Parathyroid adenoma (tissue), 2 donors: ENCODE measurements around the gene ANTKMT.

Experiments used
- H2AFZ ChIP-seq: fragments of 300-600 bp; sonication (generic); one replicate; pipeline ENCODE4 v1.7.0; 2017; ENCODE audit warnings: antibody characterized with exemption, mild to moderate bottlenecking
- H3K27ac ChIP-seq: fragments of 300-600 bp; sonication (generic); one replicate; pipeline ENCODE4 v1.7.0; 2017
- H3K27me3 ChIP-seq: fragments of 300-600 bp; sonication (generic); one replicate; pipeline ENCODE4 v1.7.0; 2017; ENCODE audit warnings: low read length; ENCODE audit not compliant: control insufficient read depth, insufficient read depth
- H3K36me3 ChIP-seq: fragments of 300-600 bp; sonication (generic); one replicate; pipeline ENCODE4 v1.7.0; 2017; ENCODE audit warnings: low read length; ENCODE audit not compliant: control insufficient read depth, insufficient read depth
- H3K4me1 ChIP-seq: fragments of 300-600 bp; sonication (generic); one replicate; pipeline ENCODE4 v1.7.0; 2017; ENCODE audit warnings: control low read depth
- H3K4me2 ChIP-seq: fragments of 300-600 bp; sonication (generic); one replicate; pipeline ENCODE4 v1.7.0; 2017; ENCODE audit warnings: low read length
- H3K4me3 ChIP-seq: fragments of 300-600 bp; sonication (generic); one replicate; pipeline ENCODE4 v1.7.0; 2017; ENCODE audit warnings: low read depth, low read length
- H3K79me2 ChIP-seq: fragments of 300-600 bp; sonication (generic); one replicate; pipeline ENCODE4 v1.7.0; 2017; ENCODE audit warnings: control low read depth
- H3K9ac ChIP-seq: fragments of 300-600 bp; sonication (generic); one replicate; pipeline ENCODE4 v1.7.0; 2017; ENCODE audit warnings: mild to moderate bottlenecking
- H3K9me3 ChIP-seq: fragments of 300-600 bp; sonication (generic); one replicate; pipeline ENCODE4 v1.7.0; 2017; ENCODE audit warnings: low read length; ENCODE audit not compliant: control insufficient read depth
- TF ChIP-seq, protein P1 (sequence below): fragments of 300-600 bp; sonication (generic); IDR thresholded peaks from one replicate; pipeline ENCODE4 v1.7.0; 2017; ENCODE audit warnings: antibody characterized with exemption, mild to moderate bottlenecking
- donor health status: primary hyperparathyroidism.

The ANTKMT gene

DNA sequence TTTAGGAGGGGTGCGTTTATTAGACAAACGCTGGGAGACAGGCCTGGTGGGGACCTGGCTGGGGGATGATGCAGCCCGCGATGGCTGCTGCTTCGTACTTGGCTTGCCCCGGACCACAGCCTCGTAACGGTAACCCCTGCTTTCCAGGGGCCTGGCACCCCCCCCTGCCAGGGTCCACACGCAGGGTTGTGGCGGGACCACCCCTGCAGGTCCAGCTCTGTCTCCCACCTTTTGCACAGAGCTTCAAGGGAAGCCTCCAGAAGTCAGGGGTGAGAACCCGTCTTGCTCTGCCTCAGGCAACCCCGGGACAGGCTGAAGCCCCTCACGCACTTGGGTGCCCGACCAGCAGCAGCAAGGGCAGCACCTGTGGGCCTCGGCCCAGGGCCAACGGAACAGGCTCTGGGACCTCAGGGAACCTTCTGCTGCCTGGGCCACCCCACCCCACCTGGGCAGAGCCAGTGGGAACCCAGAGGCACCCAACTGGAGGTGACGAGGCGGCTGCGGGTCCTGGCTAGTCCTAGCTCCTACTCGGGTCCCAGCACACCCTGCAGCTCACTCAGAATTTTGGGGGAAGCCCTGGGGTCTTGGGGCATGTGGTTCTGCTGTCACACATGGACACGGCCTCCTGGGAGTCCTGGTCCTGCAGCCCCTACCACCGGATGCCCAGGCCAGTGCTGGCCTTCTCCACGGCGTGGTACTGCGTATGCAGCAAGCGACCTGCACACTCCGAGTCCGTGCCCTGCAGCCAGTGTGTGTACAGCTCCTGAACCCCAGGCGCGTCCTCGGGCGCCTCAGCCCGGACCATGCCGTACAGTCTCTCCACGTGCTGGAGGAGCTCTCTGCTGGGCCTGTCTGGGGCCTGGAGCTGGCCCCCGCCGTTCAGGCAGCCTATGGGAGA lies 9.1 kb downstream of the ANTKMT start:
- Histone ChIP-seq H3K36me3 (no peaks in the 10 kb centered on the region), H3K4me1 (peaks cover 9% of the 10 kb centered on the region), H3K4me2 (no peak overlapping the region), H3K27me3 (no peaks in the 10 kb centered on the region), H2AFZ (no peak overlapping the region), H3K9me3 (no peaks in the 10 kb centered on the region), H3K79me2 (no peaks in the 10 kb centered on the region), H3K9ac (no peak overlapping the region), H3K27ac (no peak overlapping the region), H3K4me3 (no peak overlapping the region)
- TF ChIP-seq, protein P1, sequence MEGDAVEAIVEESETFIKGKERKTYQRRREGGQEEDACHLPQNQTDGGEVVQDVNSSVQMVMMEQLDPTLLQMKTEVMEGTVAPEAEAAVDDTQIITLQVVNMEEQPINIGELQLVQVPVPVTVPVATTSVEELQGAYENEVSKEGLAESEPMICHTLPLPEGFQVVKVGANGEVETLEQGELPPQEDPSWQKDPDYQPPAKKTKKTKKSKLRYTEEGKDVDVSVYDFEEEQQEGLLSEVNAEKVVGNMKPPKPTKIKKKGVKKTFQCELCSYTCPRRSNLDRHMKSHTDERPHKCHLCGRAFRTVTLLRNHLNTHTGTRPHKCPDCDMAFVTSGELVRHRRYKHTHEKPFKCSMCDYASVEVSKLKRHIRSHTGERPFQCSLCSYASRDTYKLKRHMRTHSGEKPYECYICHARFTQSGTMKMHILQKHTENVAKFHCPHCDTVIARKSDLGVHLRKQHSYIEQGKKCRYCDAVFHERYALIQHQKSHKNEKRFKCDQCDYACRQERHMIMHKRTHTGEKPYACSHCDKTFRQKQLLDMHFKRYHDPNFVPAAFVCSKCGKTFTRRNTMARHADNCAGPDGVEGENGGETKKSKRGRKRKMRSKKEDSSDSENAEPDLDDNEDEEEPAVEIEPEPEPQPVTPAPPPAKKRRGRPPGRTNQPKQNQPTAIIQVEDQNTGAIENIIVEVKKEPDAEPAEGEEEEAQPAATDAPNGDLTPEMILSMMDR = no peak

DNA sequence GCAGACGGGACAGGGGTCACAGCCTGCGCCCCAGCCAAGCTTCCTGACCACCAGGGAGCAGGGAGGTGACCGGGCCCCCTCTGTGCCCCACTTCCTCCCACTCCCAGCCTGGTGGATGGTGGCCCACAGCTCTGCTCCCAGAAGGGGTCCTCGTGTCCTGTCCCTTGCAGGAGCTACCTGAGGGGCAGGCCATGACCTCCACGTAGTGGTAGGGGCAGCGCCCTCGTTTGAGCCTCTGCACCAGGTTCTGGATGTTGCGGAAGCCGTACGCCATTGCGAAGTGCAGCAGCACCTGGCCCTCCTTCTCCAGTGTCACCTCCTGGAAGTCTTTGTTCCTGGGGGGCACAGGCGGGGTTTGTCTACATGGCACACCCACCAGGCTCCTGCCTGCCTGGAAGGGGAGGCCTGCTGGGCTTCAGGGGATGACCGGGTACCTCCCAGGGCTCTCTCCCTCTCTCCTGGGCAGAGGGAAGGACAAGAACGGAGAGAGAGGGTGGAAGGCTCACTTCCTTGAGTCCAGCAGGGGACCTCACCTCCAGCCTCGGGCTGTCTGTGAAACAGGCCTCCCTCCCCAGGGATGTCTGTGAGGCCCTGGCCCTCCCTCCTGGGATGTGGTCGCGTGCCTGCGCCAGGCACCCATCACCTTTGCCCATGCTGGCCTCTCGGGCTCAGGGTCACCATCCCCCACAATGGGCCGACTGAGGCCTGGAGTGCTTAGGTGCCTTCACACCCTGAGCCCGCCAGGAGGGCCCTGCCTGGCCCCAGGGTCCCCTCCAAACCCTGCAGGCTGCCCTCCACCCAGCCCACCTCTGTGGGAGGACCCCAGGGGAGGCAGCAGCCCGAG lies 9.9 kb downstream of the ANTKMT start:
- no peaks in the 10 kb centered on the region for H3K9me3 ChIP-seq
- H3K79me2 ChIP-seq = no peaks in the 10 kb centered on the region
- H2AFZ ChIP-seq = no peak overlapping the region
- no peaks in the 10 kb centered on the region for H3K27me3 ChIP-seq
- H3K4me1 ChIP-seq = peaks cover 9% of the 10 kb centered on the region
- no peak overlapping the region for H3K4me3 ChIP-seq
- H3K9ac ChIP-seq = no peak overlapping the region
- no peak overlapping the region for H3K27ac ChIP-seq
- TF ChIP-seq, protein P1 = no peak
- H3K36me3 ChIP-seq = no peaks in the 10 kb centered on the region
- no peak overlapping the region for H3K4me2 ChIP-seq

DNA sequence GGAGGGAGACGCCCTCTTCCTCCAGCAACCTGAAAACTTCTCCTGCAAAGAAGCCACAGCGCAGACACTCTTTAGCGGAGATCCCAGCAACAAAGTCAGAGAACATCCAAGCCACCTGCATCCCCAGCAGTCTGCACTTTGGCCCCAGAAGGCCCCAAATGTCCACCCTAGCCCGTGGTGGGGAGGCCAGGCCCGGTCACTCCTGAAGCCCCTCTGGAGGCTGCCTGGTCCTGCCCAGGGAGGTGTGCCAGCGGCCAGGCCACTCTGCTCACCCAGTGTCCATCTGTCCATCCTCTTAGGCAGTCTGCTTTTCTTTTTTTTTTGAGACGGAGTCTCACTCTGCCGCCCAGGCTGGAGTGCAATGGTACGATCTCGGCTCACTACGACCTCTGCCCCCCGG lies 11.4 kb downstream of the ANTKMT start:
- Histone ChIP-seq H3K79me2 (no peaks in the 10 kb centered on the region), H3K27ac (no peak overlapping the region), H3K27me3 (no peaks in the 10 kb centered on the region), H3K9me3 (no peaks in the 10 kb centered on the region), H3K36me3 (no peaks in the 10 kb centered on the region), H3K4me3 (no peak overlapping the region), H2AFZ (no peak overlapping the region), H3K4me1 (peaks cover 3% of the 10 kb centered on the region), H3K4me2 (no peak overlapping the region), H3K9ac (no peak overlapping the region)
- TF ChIP-seq, protein P1 = no peak

DNA sequence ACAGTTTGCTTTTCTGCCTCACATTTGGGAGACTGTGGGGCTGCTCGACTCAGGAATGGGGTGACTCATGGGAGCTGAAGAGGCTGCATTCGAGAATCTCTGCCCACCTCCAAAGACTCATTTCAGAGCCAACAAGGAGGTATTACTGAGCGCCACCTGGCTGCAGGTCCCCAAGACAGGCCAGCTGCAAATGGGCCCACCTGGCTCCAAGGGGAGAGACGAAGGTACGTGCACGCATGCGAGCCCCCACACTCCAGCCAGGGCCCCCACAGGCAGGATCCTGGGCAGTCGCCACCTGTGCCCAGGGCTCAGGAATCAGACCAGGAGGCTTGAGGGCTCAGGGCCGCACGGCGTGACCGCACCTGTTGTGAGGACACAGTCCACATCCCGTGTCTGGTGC lies 12.0 kb downstream of the ANTKMT start:
- Histone ChIP-seq H3K27ac (no peak overlapping the region), H3K9me3 (no peaks in the 10 kb centered on the region), H2AFZ (no peak overlapping the region), H3K9ac (no peak overlapping the region), H3K79me2 (no peaks in the 10 kb centered on the region), H3K4me1 (no peaks in the 10 kb centered on the region), H3K4me2 (no peak overlapping the region), H3K36me3 (no peaks in the 10 kb centered on the region), H3K27me3 (no peaks in the 10 kb centered on the region), H3K4me3 (no peak overlapping the region)
- TF ChIP-seq, protein P1 = no peak
